HG03378 (cell line): ENCODE measurements around the gene AGXT.

ENCODE experiments used
- ATAC-seq: cut with Tn5 transposase; IDR thresholded peaks from one replicate; pipeline ENCODE4 v1.9.1; 2021; ENCODE audit warnings: mild to moderate bottlenecking, moderate library complexity; ENCODE audit not compliant: unreplicated experiment

The AGXT gene

DNA sequence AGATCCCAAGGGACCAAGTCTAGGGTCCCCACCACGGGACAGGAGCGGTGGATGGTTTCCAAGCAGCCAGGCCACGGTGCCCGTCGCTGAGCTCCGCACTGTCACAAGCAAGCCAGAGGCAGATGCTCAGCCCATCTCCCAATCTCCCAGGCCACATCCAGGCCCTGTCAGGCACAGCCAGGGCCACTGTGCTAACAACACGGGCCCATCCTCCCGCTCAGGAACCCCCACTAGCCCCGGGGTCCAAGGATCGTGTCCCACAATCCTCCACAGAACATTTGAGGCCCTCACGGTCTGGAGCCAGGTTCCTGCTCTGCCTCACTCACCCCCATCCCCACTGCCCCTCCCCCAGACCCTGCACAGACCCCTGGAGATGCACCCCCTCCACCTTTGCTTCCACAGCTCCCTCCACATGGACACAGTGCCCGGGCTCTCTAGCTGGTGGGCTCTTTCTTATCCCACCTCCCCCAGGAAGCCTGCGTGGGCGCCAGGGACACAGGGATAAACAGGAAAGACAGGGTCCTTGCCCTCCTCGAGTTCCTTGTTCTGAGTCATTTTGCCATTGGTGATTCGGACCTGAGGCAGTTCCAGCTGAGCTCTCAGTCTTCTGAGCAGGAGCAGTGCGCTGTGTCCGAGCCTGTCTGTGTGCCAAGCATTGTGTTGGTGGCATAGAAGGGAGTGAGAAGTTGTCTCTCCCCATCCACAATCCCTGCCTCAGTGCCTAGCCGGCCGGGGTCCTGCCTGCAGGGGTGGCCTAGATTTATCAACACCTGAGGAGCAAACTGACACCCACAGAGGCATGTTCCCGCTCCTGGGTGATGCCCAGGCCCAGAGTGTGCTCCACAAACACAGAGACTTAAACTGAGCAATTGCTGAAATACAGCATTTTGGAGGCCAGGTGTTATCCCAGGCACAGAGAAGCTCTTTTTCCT lies 44.5 kb downstream of the AGXT start:
- no peak for ATAC-seq

DNA sequence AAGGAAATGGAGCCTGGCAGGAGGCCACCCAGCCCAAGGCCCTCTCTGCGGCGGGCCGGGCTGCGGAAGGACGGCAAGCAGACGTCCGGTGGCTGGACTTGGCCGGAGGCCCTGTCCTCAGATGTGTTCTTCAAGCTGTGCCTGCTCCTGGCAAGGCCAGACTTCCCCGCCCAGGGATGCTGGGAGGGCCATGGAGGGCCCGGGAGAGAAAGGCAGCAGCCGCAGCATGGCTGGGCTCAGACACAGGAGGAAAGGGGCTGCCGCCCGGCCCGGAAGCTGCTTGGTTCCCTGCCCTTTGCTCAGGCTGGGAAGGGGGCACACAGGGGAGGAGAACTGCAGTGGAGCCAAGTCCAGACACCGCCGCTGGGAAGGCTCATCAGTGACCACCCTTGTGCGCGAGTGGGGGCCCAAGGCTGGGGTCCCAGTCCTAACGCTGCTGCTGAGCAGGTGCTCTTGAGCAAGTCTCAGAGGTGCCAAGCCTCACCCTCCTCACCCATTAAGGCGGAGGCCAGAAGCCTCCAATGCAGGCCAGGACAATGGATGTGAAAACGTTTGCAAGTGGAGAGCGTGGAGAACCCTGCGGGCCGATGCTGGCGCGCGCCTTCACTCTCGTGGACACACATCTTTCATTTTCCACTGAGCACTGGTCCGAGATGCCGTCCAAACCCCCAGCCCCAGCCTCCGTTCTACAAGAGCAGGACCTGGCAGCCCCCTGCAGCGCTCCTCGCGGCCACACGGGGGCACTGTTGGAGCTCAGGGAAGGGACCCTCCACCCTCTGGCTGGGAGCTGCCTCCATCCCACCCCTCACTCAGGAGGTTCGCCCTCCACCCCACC lies 45.4 kb downstream of the AGXT start:
- ATAC-seq: no peak

DNA sequence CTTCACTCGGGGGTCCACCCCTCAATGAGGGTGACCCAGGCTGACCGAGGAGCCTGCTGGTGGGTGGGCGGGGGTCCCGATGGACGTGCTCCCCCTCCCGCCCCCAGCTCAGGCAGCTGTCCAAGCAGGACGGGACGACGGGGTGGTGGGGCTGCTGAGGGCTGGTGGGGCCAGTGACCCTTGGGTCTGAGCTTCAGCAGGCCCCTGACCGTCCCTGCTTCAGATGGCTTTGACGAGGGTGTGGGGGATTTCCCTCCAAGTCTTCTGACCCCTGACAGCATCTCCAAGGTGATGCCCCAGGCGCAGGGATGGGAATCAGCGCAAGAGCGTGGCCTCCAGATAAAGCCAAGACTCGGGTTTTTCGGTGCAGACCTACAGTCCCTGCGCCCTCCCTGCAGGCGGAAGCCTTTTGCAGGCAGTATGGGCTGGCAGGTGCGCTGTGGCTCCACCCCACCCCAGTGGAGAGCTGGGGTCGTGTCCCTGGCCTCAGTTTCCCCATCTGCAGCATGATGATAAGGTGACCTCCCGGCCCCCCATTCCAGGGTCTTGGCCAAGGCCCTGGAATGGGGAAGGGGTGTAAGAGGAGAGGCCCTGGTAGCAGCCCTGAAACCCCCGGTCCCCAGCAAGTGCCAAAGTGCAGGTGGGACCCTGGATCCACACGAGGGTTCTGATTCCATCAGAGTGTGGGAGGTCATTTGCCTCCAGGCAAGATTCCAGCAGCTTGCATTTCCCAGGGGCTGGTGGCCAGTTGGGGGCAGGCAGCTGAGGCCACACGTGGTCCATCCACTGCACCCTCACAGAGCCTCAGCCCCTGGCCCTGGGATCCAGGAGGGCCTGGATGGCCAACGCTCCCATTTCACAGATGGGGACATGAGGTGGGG lies 46.3 kb downstream of the AGXT start:
- ATAC-seq: no peak

DNA sequence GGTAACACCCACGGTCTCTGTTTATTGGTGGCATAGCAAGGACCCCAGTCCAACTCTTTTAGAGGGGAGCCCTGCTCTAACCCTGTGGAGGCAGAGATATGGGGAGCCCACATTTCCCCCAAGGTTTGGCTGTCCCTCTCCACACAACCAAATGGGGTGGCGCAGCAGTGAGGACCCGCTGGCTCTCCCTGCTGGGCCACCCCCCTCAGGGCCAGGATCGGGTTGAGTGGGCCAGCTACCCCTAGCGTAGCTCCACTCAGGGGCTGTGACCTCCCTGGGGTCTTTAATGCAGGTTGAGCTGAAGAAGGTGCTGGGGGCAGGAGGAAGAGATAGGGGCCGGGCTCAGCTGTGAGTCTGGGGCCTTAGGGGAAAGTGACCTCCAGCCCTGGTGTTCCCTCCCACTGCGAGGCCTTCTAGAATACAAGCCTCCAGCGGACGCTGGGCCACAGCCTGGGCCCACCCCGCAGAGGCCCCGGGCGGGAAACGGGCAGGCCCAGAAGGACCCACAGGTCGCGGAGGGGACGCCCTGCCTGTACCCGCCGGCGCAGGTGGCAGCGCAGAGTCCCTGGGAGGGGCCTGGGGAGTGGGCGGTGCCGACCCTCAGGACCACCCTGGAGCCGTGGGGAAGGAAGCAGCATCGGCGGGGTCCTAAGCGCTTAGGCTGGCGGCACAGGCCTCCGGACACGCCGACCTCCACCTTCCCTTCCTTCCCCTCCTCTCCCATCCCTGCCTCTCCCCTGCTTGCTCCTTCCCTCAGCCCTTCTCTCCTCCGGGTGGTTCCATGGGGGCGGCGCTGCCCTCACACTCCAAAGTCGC lies 47.1 kb downstream of the AGXT start:
- ATAC-seq: no peak

DNA sequence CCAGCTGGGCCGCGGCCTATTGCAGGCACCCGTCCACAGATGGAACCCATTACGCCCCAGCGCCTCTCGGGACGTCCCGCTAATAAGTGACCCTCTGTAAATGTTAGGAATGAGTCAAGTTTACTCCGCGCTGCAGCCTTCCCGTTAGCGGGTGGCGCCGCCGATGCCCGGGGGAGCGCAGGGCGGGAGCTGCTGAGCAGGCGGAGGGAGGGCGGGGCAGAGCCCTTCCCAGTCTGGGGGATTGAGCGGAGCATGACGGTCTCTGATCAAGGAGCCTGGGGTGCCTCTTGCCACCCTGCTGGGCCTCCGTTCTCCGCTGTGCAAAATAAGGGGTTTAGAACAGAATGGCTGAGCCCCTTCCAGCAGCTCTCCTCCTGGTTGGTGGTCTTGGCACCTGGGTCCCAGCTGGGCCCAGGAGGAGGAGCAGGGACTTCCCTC lies 48.0 kb downstream of the AGXT start:
- no peak for ATAC-seq

DNA sequence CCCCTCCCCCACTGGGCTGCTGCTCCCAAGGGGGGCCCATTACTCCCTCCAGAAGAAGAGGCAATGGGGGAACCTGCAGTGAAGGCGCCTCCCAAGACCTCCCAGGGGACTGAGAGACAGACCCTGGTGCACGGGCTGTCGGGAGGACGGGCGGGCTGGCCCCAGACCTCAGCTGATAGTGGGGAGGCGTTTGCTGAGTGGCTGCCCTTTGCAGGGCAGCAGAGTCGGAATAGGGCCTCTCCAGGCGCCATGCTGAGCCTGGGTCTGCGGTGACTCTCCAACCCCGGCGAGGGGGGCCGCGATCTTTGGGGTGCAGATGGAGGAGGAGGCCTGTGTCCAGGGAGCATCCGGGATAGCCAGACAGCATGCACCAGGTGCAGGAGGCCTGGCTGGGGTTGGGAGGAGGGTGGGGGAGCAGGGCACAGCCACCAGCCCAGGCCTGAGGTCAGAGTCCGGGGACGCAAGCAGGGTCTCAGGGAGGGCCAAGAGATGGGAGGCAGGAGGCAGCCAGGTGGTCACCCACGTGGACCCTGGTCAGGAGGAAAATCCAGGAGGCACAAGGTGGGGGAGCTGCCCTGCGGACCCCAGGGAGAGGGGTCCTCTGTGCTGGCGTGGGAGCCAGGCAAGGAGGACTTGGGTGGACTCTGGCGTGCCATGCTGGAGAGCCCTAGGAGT lies 48.5 kb downstream of the AGXT start:
- no peak for ATAC-seq

DNA sequence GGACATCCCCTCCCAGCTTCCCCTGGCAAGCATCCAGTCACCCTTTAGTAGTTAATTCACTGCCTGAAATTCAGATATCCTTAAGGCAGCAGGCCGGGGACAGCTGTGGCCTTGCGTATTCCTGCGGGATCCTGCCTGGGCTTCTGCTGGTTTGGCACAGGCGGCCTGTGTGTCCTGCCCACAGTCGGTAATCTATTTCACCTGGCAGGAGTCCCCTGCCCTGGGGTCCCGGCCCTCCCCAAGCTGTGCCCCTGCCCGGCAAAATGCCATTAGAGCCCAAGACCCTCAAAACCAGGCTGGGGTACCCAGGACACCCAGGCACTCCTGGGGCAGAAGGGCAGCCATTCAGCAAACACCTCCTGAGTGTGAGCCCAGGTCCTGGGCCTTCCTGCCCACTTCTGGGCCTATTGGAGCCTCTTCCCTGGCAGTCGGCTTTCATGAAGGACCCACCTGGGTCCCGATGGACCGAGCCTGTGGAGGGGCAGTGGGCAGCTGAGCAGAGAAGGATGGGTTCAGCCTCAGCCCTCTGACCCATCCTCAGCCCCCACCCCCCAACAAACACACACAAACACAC lies 49.1 kb downstream of the AGXT start:
- no peak for ATAC-seq

DNA sequence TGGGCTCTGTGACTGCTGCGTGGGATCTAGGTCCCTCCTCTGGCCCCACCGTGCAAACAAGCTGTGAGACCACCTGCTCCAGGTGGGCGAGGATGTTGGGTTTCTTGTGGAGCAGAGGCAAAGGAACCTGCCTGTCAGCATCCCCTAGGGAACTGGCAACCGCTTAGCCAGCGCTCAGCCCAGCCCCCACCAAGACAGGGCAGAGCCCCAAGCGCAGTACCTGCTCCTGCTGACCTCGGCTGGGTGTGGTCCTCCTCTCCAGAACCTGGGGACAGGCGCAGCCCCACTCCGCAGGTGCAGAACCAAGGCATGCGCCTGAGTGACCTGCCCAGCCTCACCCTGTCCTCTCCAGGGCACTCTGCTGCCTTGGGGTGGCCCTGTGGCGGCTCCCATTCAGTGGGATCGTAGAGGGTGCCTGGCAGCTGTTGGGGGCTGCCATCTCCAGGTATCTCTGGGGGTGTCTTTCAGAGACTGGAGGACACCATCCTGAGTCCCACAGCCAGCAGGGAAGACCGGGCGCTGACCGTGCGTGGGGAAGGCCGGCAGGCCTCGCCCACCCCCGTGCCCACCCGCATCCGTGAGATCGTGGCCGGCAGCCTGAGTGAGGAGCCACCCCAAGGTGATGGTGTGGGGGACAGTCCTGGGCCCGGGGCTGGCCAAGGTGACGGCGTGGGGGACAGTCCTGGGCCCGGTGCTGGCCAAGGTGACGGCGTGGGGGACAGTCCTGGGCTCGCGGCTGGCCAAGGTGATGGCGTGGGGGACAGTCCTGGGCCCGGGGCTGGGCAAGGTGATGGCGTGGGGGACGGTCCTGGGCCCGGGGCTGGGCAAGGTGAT lies 49.9 kb downstream of the AGXT start:
- no peak for ATAC-seq

DNA sequence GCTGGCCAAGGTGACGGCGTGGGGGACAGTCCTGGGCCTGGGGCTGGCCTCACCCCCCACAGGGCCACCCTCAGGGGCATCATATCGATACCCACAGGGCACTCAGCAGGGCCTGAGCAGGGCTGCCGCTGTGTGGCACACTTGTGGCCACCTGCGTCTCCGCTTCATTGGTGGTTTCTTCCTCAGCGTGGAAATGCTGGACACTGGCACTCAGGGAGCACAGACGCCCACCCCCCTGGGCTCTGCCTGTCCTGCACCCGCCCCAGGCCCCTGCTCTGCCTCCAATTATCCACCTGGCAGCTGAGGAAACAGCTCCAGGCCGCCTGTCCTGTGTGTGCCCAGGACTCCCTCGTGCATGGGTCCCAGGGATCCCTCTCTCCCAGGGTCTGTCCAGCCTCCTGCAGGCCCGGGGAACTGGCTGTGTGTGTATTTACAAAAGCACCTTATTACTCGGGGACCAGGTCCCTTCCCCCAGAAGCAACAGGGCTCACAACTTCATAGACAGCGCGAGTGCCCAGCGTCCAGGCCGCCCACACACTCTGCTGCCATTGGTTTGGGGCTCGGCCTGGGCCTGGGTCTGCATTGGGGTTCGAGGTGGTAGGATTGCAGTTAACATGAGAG lies 50.6 kb downstream of the AGXT start:
- ATAC-seq: no peak

DNA sequence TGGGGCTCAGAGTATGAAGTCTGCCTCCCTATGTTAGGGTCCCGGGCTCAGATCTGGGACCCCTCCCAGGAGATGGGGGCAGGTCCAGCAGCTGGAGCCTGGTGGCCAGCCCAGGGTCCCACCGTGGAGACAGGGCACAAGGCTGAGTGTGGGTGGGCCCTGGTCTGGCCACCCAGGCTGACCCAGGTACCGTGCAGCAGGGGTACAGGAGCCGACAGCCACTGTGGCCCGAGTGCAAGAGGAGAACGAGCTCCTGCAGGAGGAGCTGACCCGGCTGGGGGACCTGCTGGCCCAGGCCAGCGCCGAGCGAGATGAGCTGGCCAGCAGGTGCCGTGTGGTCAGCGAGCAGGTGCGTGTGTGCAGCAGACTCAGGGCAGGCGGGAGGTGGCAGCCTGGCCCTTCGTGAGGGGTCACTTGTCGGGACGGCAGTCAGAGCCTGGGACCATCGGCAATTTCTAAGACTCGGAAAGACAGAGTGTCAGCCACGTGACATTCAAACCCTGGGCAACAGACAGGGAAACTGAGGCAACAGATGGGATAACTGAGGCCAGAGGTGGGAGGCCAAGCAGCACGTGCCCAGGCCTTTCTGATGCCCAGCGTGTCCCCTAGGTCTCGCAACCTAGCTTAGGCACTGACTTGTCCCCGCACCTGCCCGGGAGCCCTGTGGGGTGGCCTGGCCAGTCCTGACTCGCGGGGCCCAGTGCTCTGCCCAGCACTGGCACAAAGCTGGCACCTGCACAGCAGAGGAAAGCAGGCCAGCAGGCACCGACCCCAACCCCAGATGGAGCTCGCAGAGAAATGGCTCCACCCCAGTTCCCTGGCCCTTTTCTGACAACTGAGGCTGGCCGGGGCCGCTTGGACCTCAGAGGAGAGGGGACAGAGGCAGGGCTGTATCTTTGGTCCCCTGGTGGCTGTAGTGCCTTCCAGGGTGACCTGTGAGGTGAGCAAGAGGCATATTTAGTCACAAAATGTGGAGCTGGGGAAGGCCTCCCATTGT lies 51.5 kb downstream of the AGXT start:
- no peak for ATAC-seq

DNA sequence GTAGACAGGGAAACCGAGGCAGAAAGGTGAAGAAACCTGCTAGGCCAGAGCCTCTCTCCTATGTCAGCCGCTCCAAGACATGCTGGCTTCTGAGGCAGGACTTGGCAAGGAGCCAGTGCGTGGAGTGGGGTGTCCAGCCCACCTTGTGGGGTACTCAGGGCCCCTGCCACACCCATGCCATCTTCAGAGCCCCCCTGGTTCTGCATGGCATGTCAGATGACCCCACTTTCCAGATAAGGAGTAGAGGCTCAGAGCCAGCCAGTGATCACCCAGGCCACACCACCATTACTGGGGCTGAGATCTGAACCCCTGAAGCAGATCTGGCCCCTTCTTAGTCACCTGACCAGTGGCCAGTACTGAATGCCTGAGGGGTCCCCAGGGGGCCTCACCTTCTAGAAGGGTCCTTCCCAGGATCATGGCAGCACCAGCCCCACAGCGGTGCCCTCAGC lies 52.2 kb downstream of the AGXT start:
- no peak for ATAC-seq

DNA sequence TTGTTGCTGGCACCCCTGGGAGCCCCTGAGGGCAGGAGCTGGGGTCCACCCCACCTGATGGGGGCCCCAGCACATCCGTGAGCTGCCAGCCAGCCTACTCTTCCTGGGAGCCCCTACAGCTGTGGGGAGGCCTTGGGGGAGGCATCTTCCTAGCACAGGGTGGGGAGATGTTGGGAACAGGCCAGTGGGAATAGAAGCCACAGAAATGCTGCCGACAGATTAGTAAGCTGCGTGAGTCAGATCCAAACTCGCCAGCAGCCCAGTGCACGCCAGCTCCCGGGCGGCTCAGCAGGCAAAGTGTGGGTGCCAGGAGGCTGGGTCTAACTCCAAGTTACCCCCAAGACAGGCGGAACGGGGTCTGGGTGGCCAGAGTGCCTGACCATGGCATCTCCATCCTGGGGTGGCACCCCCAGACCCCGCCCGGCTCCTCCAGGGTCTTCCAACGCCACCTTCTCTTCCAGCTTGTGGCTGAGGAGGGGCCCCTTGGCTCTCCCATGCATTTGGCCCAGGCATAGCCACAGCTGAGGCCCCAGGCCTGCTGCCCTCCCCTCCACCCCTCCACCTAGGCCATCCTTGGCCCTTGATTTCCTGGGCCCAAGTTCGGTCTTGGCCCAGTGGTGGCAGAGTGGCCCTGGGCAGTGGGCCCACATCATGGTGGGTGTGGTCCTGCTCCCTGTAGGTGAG lies 52.8 kb downstream of the AGXT start:
- no peak for ATAC-seq

DNA sequence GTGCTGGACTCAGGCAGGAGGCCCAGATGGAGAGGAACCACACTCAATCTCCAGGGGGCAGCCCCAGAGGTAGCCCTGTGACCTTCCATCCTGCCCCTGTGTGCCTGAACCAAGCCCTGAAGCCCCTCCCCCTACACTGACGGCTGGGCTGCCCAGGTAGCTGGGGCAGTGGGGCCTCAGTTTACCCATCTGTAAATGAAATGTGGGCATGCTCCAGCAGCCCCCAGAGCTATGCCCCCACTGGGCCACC lies 53.3 kb downstream of the AGXT start:
- ATAC-seq: no peak

DNA sequence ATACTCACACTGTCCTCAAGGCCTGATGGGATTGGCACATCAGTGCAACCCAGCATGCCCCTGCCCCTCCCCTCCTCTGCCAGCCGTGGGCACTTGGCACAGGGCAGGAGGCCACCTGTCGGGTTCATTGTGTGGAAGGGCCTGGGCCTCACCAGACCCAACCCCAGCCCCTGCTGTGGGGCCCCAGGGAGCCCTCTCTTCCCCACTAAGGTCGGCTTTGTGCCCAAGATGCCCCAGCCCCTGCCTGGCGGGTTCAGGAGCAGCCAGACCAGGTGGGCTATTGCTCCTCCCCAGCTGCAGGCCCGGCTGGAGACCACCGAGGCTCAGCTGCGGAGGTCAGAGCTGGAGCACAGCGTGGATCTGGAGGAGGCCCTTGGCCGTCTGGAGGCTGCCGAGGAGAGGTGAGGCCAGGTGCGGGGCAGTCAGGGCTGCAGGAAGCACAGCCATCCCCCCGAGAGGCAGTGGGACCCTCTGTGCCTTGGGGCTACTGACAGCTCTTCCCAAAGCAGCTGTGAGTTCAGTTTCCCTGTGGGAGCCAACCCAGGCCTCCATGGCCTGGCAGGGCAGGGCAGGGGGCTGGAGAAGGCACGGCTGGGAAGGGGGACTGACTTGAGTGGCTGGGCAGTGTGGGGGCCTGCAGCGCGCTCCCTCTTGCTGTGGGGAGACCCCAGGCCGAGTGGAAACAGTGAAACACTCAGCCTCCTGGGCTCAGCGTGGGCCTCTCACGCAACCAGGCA lies 53.8 kb downstream of the AGXT start:
- ATAC-seq: no peak

DNA sequence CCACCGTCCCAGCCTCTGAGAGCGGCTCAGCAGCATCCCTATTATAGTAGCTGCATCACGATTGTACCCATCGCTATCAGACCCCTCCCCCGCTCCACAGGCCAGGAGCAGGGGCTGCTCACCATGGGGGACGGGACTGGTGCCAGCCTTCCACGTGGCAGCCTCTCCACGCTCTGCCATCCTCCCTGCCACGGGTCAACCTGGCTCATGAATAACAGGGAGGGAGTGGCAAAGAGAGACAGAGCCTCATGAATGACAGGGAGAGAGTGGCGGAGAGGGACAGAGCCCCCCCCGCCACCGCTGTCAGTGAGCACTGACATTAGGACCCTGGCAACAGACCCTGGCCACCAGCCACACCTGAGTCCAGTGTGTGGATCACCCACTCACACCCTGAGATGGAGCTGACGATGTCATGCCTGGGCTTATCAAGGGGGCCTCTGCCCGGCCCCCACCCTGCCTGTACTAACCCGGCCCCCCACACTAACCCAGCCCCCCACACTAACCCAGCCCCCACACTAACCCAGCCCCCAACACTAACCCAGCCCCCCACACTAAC lies 54.4 kb downstream of the AGXT start:
- no peak for ATAC-seq
